ENCODE data around the gene METTL6.

DNA sequence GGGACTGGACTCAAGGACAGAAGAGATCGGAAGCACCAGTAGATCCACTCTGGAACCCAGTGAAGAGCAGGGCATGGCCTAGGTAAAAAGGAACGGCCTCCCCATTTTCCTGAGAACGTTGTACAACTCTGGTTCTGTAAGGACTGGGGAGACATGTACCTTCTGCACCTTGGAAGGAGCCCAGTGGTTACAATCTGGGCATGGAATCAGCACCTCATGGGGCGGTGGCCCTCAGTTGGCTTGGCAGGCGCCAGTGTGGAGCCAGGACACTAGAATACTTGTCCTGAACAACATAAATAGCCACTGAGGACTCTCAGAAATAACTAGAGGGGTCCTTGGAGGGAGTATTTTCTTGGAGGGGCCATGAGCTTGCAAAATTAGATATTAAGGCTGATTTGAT lies 25.6 kb upstream of the METTL6 start:
- TF ChIP-seq EZH2 (IDR thresholded peaks at IDR 0.05; ENCODE audit: insufficient read depth, poor library complexity, severe bottlenecking) (no peak), EZH2phosphoT487 (IDR thresholded peaks at IDR 0.05; ENCODE audit: insufficient read depth, low read depth) (no peak)

All from GM23248 (cell line).